Measurements from ENCODE around the gene B4GALNT4.

Gene B4GALNT4

DNA sequence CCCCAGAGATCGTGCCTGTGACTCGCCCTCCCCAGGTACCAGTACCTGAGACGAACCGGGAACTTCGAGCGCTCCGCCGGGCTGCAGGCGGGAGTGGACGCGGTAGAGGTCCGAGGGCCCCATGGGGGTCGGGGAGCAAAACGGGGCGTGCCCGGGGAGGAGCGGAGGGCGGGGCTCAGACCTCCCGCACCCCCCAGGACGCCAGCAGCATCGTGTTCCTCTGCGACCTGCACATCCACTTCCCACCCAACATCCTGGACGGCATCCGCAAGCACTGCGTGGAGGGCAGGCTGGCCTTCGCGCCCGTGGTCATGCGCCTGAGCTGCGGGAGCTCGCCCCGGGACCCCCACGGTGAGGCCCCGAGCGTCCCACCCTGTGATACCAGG, 10.8 kb downstream of the B4GALNT4 start:
- Histone ChIP-seq H3K27ac (ENCODE audit: low read length) (no peak overlapping the region), H3K4me1 (ENCODE audit: low read length) (no peaks in the 10 kb centered on the region), H3K4me3 (ENCODE audit: low read length) (no peak overlapping the region), H3K36me3 (replicated peaks; ENCODE audit: insufficient read depth, low read length) (no peaks in the 10 kb centered on the region), H3K9ac (ENCODE audit: low read length) (no peak overlapping the region), H3K9me3 (replicated peaks; ENCODE audit: insufficient read depth, low read length) (no peaks in the 10 kb centered on the region), H3F3A (ENCODE audit: insufficient read depth, low read length) (no peaks in the 10 kb centered on the region), H4K20me1 (ENCODE audit: insufficient read depth, low read length) (no peaks in the 10 kb centered on the region), H3K4me2 (ENCODE audit: low read depth, low read length) (no peak overlapping the region), H2AFZ (ENCODE audit: low read length) (no peak overlapping the region), H3K79me2 (ENCODE audit: low read length) (no peaks in the 10 kb centered on the region), H3K27me3 (replicated peaks; ENCODE audit: insufficient read depth, low read length) (peaks cover 60% of the 10 kb centered on the region), H3K9me2 (replicated peaks; ENCODE audit: insufficient read depth, low read length) (no peaks in the 10 kb centered on the region)
- TF ChIP-seq EZH2phosphoT487 (IDR thresholded peaks at IDR 0.05; ENCODE audit: low read length) = no peak
- TF ChIP-seq, protein P1, sequence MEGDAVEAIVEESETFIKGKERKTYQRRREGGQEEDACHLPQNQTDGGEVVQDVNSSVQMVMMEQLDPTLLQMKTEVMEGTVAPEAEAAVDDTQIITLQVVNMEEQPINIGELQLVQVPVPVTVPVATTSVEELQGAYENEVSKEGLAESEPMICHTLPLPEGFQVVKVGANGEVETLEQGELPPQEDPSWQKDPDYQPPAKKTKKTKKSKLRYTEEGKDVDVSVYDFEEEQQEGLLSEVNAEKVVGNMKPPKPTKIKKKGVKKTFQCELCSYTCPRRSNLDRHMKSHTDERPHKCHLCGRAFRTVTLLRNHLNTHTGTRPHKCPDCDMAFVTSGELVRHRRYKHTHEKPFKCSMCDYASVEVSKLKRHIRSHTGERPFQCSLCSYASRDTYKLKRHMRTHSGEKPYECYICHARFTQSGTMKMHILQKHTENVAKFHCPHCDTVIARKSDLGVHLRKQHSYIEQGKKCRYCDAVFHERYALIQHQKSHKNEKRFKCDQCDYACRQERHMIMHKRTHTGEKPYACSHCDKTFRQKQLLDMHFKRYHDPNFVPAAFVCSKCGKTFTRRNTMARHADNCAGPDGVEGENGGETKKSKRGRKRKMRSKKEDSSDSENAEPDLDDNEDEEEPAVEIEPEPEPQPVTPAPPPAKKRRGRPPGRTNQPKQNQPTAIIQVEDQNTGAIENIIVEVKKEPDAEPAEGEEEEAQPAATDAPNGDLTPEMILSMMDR (IDR thresholded peaks at IDR 0.05; ENCODE audit: low read length) = no peak
- TF ChIP-seq EZH2 (optimal IDR thresholded peaks at IDR 0.05; ENCODE audit: low read depth, low read length) = no peak
- no peak for DNase-seq

DNA sequence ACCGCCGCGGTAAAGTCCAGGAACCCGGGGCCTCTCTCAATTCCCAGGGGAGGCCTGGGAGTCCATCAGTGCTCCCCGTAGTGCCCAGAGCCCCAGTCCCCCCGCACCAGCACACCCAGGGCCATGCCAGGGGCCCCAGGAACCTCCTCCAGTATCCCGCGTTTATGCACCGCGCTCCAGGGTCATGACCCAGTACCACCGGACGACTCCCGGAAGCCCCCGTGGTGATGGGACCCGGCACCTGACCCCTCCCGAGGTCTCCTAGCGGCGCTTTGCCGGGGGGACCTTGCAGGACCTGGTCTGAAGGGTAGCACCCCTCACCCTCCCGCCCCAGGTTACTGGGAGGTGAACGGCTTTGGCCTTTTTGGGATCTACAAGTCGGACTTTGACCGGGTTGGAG, 11.2 kb downstream of the B4GALNT4 start:
- Histone ChIP-seq H3K4me3 (ENCODE audit: low read length) (no peak overlapping the region), H3K4me1 (ENCODE audit: low read length) (no peaks in the 10 kb centered on the region), H3K9me2 (replicated peaks; ENCODE audit: insufficient read depth, low read length) (no peaks in the 10 kb centered on the region), H3K79me2 (ENCODE audit: low read length) (no peaks in the 10 kb centered on the region), H3K36me3 (replicated peaks; ENCODE audit: insufficient read depth, low read length) (no peaks in the 10 kb centered on the region), H2AFZ (ENCODE audit: low read length) (no peak overlapping the region), H3K4me2 (ENCODE audit: low read depth, low read length) (no peak overlapping the region), H3F3A (ENCODE audit: insufficient read depth, low read length) (no peaks in the 10 kb centered on the region), H3K27ac (ENCODE audit: low read length) (no peak overlapping the region), H3K9ac (ENCODE audit: low read length) (no peak overlapping the region), H3K9me3 (replicated peaks; ENCODE audit: insufficient read depth, low read length) (no peaks in the 10 kb centered on the region), H3K27me3 (replicated peaks; ENCODE audit: insufficient read depth, low read length) (peaks cover 61% of the 10 kb centered on the region), H4K20me1 (ENCODE audit: insufficient read depth, low read length) (no peaks in the 10 kb centered on the region)
- TF ChIP-seq EZH2phosphoT487 (IDR thresholded peaks at IDR 0.05; ENCODE audit: low read length) (no peak), EZH2 (optimal IDR thresholded peaks at IDR 0.05; ENCODE audit: low read depth, low read length) (no peak)
- TF ChIP-seq, protein P1 (IDR thresholded peaks at IDR 0.05; ENCODE audit: low read length) = no peak
- no peak for DNase-seq

DNA sequence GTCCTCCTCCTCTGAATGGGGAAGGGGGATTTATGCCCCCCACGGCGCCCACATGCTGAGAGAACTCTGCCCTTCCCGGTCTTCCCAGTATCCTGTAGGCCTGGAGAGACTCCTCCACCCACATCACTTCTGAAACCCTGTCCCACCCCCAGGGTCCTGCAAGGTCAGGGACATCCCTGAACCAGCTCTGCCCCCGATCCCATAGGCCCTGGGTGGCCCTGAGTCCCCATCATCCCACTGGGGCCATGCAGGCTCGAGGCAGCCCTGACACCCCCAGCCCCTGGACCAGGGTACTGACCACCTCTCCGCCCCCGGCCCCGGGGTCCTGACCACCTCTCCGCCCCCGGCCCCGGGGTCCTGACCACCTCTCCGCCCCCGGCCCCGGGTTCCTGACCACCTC, 11.7 kb downstream of the B4GALNT4 start:
- no peak overlapping the region for H3K4me3 ChIP-seq (ENCODE audit: low read length)
- TF ChIP-seq, protein P1 (IDR thresholded peaks at IDR 0.05; ENCODE audit: low read length) = no peak
- TF ChIP-seq EZH2 (optimal IDR thresholded peaks at IDR 0.05; ENCODE audit: low read depth, low read length) = no peak
- no peak for TF ChIP-seq EZH2phosphoT487 (IDR thresholded peaks at IDR 0.05; ENCODE audit: low read length)
- H3K9me3 ChIP-seq (replicated peaks; ENCODE audit: insufficient read depth, low read length) = no peaks in the 10 kb centered on the region
- peaks cover 66% of the 10 kb centered on the region for H3K27me3 ChIP-seq (replicated peaks; ENCODE audit: insufficient read depth, low read length)
- no peaks in the 10 kb centered on the region for H3K79me2 ChIP-seq (ENCODE audit: low read length)
- no peaks in the 10 kb centered on the region for H3K4me1 ChIP-seq (ENCODE audit: low read length)
- no peak for DNase-seq
- no peak overlapping the region for H3K9ac ChIP-seq (ENCODE audit: low read length)
- H4K20me1 ChIP-seq (ENCODE audit: insufficient read depth, low read length) = no peaks in the 10 kb centered on the region
- no peaks in the 10 kb centered on the region for H3F3A ChIP-seq (ENCODE audit: insufficient read depth, low read length)
- no peak overlapping the region for H3K4me2 ChIP-seq (ENCODE audit: low read depth, low read length)
- no peaks in the 10 kb centered on the region for H3K36me3 ChIP-seq (replicated peaks; ENCODE audit: insufficient read depth, low read length)
- H3K27ac ChIP-seq (ENCODE audit: low read length) = no peak overlapping the region
- H3K9me2 ChIP-seq (replicated peaks; ENCODE audit: insufficient read depth, low read length) = no peaks in the 10 kb centered on the region
- no peak overlapping the region for H2AFZ ChIP-seq (ENCODE audit: low read length)
